ENCODE measurements around the gene SPINT2.
A peak's percentile ranks its signal among the peaks of the same experiment; 100 is the strongest.
"Not testable (repeated sequence)": the region's sequence is repeated elsewhere in the genome, so short reads cannot be mapped to it uniquely, and the experiment has no call there.

The SPINT2 gene

GRCh38 chr19:38243279-38243673 lies 21.1 kb upstream of the SPINT2 start:
- DNase-seq, result no peak

GRCh38 chr19:38245826-38246498 lies 18.4 kb upstream of the SPINT2 start:
- no peak for DNase-seq

- DNase-seq, result no peak
Observed at GRCh38 chr19:38247126-38247525, 17.2 kb upstream of the SPINT2 start.

- DNase-seq, result no peak
Observed at GRCh38 chr19:38247734-38248268, 16.6 kb upstream of the SPINT2 start.

- DNase-seq, result no peak
Observed at GRCh38 chr19:38248421-38248820, 16.0 kb upstream of the SPINT2 start.

GRCh38 chr19:38250428-38250820 lies 13.9 kb upstream of the SPINT2 start:
- DNase-seq, result no peak

- DNase-seq, result no peak
Observed at GRCh38 chr19:38250821-38251563, 13.4 kb upstream of the SPINT2 start.

GRCh38 chr19:38251564-38252051 lies 12.8 kb upstream of the SPINT2 start:
- DNase-seq, result no peak

- no peak for DNase-seq
Observed at GRCh38 chr19:38252385-38252784, 12.0 kb upstream of the SPINT2 start.

- no peak for DNase-seq
Observed at GRCh38 chr19:38252941-38253691, 11.3 kb upstream of the SPINT2 start.

- DNase-seq, result no peak
Observed at GRCh38 chr19:38253788-38254187, 10.6 kb upstream of the SPINT2 start.

GRCh38 chr19:38255383-38256014 lies 8.9 kb upstream of the SPINT2 start:
- DNase-seq, result no peak

GRCh38 chr19:38261942-38262341 lies 2.4 kb upstream of the SPINT2 start:
- DNase-seq, result not testable (repeated sequence)

GRCh38 chr19:38262585-38263268 lies 1.6 kb upstream of the SPINT2 start:
- DNase-seq, result no peak

GRCh38 chr19:38263689-38264485 lies 486 bp upstream of the SPINT2 start:
- peak; percentile 96 for DNase-seq

- DNase-seq, result no peak
Observed at GRCh38 chr19:38265213-38265861, 964 bp downstream of the SPINT2 start.

- DNase-seq, result no peak
Observed at GRCh38 chr19:38265921-38266429, 1.6 kb downstream of the SPINT2 start.

- DNase-seq, result no peak
Observed at GRCh38 chr19:38266981-38267597, 2.7 kb downstream of the SPINT2 start.

- DNase-seq, result no peak
Observed at GRCh38 chr19:38267761-38268483, 3.5 kb downstream of the SPINT2 start.
